ENCODE results near the gene SMAD3.

GRCh38 chr15:67232591-67232990, 167.2 kb downstream of the SMAD3 start:
- TF ChIP-seq POLR2A (IDR thresholded peaks at IDR 0.05; ENCODE audit: low read depth, low read length) (no peak), POLR2AphosphoS5 (IDR thresholded peaks at IDR 0.05; ENCODE audit: low read depth, low read length) (no peak)

Measured in GM12892 (cell line).